Spleen (tissue), 7 donors: ENCODE results near the gene WDR13.
"Not testable (repeated sequence)": the region's sequence is repeated elsewhere in the genome, so short reads cannot be mapped to it uniquely, and the experiment has no call there.

ENCODE experiments used
- CTCF ChIP-seq, 11 experiments: fragments of 200-600 bp in 7 of 11; fragments of 450-650 bp in 4 of 11; sonication (generic) in 4 of 11; IDR thresholded peaks in 8 of 11; conservative IDR thresholded peaks in 3 of 11; 1 replicate in 7 of 11; 2 replicates in 4 of 11; pipeline versions ENCODE4 v1.4.0 to v1.8.0; 2016 to 2021; ENCODE audit warnings: antibody characterized with exemption in 11 of 11, inconsistent platforms in 4 of 11, mild to moderate bottlenecking in 1 of 11
- POLR2A ChIP-seq, 3 donors: fragments of 450-650 bp; IDR thresholded peaks; one replicate each; pipeline ENCODE4 v1.5.1; 2017; ENCODE audit warnings: antibody characterized with exemption in 3 of 3, mild to moderate bottlenecking in 1 of 3
- donor health status: DM: no; HTN: no; CAD: no; lungs with moderate emphysema.
- donor health status: DM: no; HTN: no; CAD: no.
- donor health status: DM: no; HTN: no; CAD: no.

GRCh38 chrX:48652055-48652579 lies 54.8 kb downstream of the WDR13 start:
- TF ChIP-seq CTCF (IDR thresholded peaks at IDR 0.05 in 8 of 11, conservative IDR thresholded peaks at IDR 0.05 in 3 of 11); POLR2A (IDR thresholded peaks at IDR 0.05): not testable (repeated sequence)
